ENCODE results near the gene NPR3. TPM values are rescaled to one million over a fixed set of nuclear protein-coding genes. Genes with fewer than 3 reads are reported as not detected.

The NPR3 gene, protein sequence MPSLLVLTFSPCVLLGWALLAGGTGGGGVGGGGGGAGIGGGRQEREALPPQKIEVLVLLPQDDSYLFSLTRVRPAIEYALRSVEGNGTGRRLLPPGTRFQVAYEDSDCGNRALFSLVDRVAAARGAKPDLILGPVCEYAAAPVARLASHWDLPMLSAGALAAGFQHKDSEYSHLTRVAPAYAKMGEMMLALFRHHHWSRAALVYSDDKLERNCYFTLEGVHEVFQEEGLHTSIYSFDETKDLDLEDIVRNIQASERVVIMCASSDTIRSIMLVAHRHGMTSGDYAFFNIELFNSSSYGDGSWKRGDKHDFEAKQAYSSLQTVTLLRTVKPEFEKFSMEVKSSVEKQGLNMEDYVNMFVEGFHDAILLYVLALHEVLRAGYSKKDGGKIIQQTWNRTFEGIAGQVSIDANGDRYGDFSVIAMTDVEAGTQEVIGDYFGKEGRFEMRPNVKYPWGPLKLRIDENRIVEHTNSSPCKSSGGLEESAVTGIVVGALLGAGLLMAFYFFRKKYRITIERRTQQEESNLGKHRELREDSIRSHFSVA
- 1 to 10 TPM in 3 of 4 donors, under 1 TPM in 1; 0.81 to 4.9 (median 1.3) TPM for total RNA-seq

DNA sequence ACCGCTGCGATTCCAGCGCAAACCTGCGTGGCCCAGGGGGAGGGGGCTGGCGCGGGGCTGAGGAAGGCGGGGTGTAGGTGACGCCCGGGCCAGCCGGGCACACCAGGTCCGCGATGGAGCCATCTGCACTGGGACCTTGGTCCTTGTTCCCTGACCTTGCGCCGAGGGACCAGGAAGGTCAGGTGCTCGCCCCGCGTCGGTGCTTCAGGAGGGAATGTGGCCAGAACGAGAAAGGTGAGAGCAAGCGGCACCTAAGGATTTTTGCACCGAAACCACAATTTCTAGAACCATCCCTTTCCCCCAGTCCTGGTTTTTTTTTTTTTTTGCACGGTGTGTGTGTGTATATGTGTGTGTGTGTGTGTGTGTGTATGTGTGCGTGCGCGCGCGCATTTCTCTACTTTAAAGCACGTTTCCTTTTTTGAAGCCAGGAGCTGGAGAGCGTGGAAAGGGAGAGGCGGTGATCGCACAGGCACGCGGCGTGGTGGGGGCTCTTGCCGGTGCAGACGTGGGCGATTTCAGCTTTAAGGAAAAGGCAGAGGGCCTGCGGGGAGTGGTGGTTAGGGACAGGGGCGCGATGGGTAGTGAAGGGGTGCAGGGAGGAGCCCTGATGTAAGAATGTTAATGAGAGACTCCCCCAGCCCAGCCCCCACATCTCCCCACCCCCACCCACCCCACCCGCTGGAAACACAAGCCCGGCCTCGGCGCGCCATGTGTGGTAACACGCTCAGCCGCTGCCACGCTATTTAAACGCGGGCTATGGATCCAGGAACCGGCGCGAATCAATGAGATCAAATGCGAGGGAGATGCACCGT lies at the start of gene NPR3:
Gene NPR3, plus strand, starts transcription at position 772 of the 812 bp plus-strand sequence. CDS start 456 bp downstream, outside the sequence.
- no peaks in the 10 kb centered on the region for H3K9me3 ChIP-seq
- 0% methylated on average over 7 to 16 of the region's 55 CpGs for WGBS, 2 donors (ENCODE audit: low coverage in 1 of 2)
- H3K27ac ChIP-seq, result peak within 1 kb of the TSS in 2 of 4 donors; percentile 8 to 51
- peak within 1 kb of the TSS; percentile 42 to 64 for H3K4me3 ChIP-seq
- no peak for ATAC-seq
- no peak for TF ChIP-seq POLR2A (IDR thresholded peaks at IDR 0.05)
- no peak for TF ChIP-seq EP300 (IDR thresholded peaks at IDR 0.05)
- no peaks in the 10 kb centered on the region for H3K36me3 ChIP-seq
- peaks cover 0 to 37% (median 20%) of the 10 kb centered on the region in 3 donors for H3K4me1 ChIP-seq
- peaks cover 40% of the 10 kb centered on the region for H3K27me3 ChIP-seq

GRCh38 chr5:32664523-32664922 lies 46.6 kb upstream of the NPR3 start:
- Histone ChIP-seq H3K9me3 (peaks cover 0 to 44% (median 0%) of the 10 kb centered on the region in 3 donors), H3K4me3 (no peak overlapping the region), H3K4me1 (no peaks in the 10 kb centered on the region), H3K27me3 (no peaks in the 10 kb centered on the region), H3K27ac (no peak overlapping the region), H3K36me3 (no peaks in the 10 kb centered on the region)
- no peak for ATAC-seq
- TF ChIP-seq POLR2A (IDR thresholded peaks at IDR 0.05) (no peak), EP300 (IDR thresholded peaks at IDR 0.05) (no peak), CTCF (IDR thresholded peaks at IDR 0.05) (no peak), POLR2AphosphoS5 (IDR thresholded peaks at IDR 0.05) (no peak)
- WGBS, 2 donors (ENCODE audit: low coverage in 1 of 2), result 92% methylated on average over 4 of the region's 8 CpGs; no CpG with 5 or more reads in 1 of the 2 donors

- 60 to 72% methylated on average over 1 to 6 of the region's 11 CpGs for WGBS, 2 donors (ENCODE audit: low coverage in 1 of 2)
Observed at GRCh38 chr5:32668552-32668951, 42.6 kb upstream of the NPR3 start.

DNA sequence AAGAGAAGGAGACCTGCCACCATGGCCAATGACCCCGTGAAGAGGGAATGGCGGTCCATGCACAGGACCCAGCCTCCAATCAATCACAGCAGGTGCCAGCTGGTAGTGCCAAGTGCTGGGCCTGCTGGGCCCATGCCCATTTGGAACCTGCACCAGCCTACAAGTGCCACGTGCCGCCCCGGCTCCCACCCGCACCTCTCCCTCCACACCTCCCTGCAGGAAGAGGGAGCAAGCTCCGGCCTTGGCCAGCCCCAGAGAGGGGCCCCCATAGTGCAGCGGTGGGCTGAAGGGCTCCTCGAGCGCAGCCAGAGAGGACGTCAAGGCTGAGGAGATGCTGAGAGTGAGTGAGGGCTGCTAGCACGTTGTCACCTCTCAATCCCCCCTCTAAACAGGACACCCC lies 37.8 kb upstream of the NPR3 start:
- H3K27me3 ChIP-seq, result no peaks in the 10 kb centered on the region
- no peaks in the 10 kb centered on the region for H3K36me3 ChIP-seq
- TF ChIP-seq POLR2A (IDR thresholded peaks at IDR 0.05) (no peak), POLR2AphosphoS5 (IDR thresholded peaks at IDR 0.05) (no peak), CTCF (IDR thresholded peaks at IDR 0.05) (no peak), EP300 (IDR thresholded peaks at IDR 0.05) (no peak)
- no peaks in the 10 kb centered on the region for H3K4me1 ChIP-seq
- H3K4me3 ChIP-seq, result no peak overlapping the region
- WGBS, 2 donors (ENCODE audit: low coverage in 1 of 2), result 67% methylated on average over 1 of the region's 12 CpGs; no CpG with 5 or more reads in 1 of the 2 donors
- no peak for ATAC-seq
- H3K9me3 ChIP-seq, result peaks cover 0 to 32% (median 0%) of the 10 kb centered on the region in 3 donors
- H3K27ac ChIP-seq, result no peak overlapping the region

More at GRCh38 chr5:32668552-32668951, 42.6 kb upstream of the NPR3 start:
- ATAC-seq, result no peak
- Histone ChIP-seq H3K36me3 (no peaks in the 10 kb centered on the region), H3K4me3 (no peak overlapping the region), H3K27me3 (no peaks in the 10 kb centered on the region), H3K4me1 (no peaks in the 10 kb centered on the region), H3K9me3 (peaks cover 0 to 53% (median 0%) of the 10 kb centered on the region in 3 donors), H3K27ac (no peak overlapping the region)
- no peak for TF ChIP-seq POLR2A (IDR thresholded peaks at IDR 0.05)
- TF ChIP-seq POLR2AphosphoS5 (IDR thresholded peaks at IDR 0.05), result no peak
- no peak for TF ChIP-seq EP300 (IDR thresholded peaks at IDR 0.05)
- TF ChIP-seq CTCF (IDR thresholded peaks at IDR 0.05), result no peak

- no peak for ATAC-seq
- peaks cover 0 to 16% (median 0%) of the 10 kb centered on the region in 3 donors for H3K9me3 ChIP-seq
- H3K27me3 ChIP-seq, result no peaks in the 10 kb centered on the region
- H3K27ac ChIP-seq, result no peak overlapping the region
- no peaks in the 10 kb centered on the region for H3K4me1 ChIP-seq
- 68 to 69% methylated on average over 6 of the region's 7 CpGs for WGBS, 2 donors (ENCODE audit: low coverage in 1 of 2)
- no peak overlapping the region for H3K4me3 ChIP-seq
- no peak for TF ChIP-seq POLR2A (IDR thresholded peaks at IDR 0.05)
- TF ChIP-seq CTCF (IDR thresholded peaks at IDR 0.05), result no peak
- TF ChIP-seq POLR2AphosphoS5 (IDR thresholded peaks at IDR 0.05), result no peak
- TF ChIP-seq EP300 (IDR thresholded peaks at IDR 0.05), result no peak
- H3K36me3 ChIP-seq, result no peaks in the 10 kb centered on the region
Observed at GRCh38 chr5:32677023-32677422, 34.1 kb upstream of the NPR3 start.
